HCT116 (cell line): ENCODE measurements around the gene SCARF1. TPM values are rescaled to one million over a fixed set of nuclear protein-coding genes. Genes with fewer than 3 reads are reported as not detected.

Experiments
- ATAC-seq: fragments of 200-7000 bp; cut with Tn5 transposase; 2 replicates; pipeline ENCODE4 v1.9.1; 2020; ENCODE audit warnings: mild to moderate bottlenecking, moderate library complexity
- BruUV-seq: library from RNA; stranded (reverse); fragments of 400-500 nt; replicated peaks from 2 replicates; lab custom pipeline; 2021; lab: Mats Ljungman, UMichigan
- CTCF ChIA-PET: fragments of 300-600 bp; sonication (Branson Sonifier 250); formaldehyde crosslinking; loops from one replicate; lab custom pipeline; 2021; ENCODE audit warnings: antibody characterized with exemption; lab: Charles Lee
- POLR2A ChIA-PET: fragments of 300-600, 350-600 bp; sonication (Branson Sonifier 250); formaldehyde crosslinking; loops from one replicate; lab custom pipeline; 2021; ENCODE audit warnings: antibody characterized with exemption; lab: Charles Lee
- RAD21 ChIA-PET, 2 experiments: fragments of 300-600 bp; sonication (Branson Sonifier 250); formaldehyde crosslinking; loops; one replicate each; lab custom pipeline; 2023; ENCODE audit warnings: low total read pairs in 2 of 2; ENCODE audit not compliant: uncharacterized antibody in 2 of 2, unreplicated experiment in 2 of 2, low non-redundant PET in 1 of 2; lab: Charles Lee
- DNase-seq: peaks from one replicate; pipeline ENCODE4 v3.0.0-alpha.2; 2010; ENCODE audit warnings: low read depth, low spot score
- H2AFZ ChIP-seq: fragments of 200-600 bp; shearing (Covaris generic), sonication (generic); 2 replicates; pipeline ENCODE4 v1.6.1; 2017; ENCODE audit warnings: low read depth, mixed run types, mixed read lengths, antibody characterized with exemption, low read length; ENCODE audit not compliant: poor library complexity, severe bottlenecking
- H3K27ac ChIP-seq: 2 replicates; pipeline ENCODE4 v1.5.1; 2012; ENCODE audit warnings: low read depth, low read length
- H3K27me3 ChIP-seq: fragments of 200-600 bp; sonication (generic); 2 replicates; pipeline ENCODE4 v1.6.1; 2016; ENCODE audit warnings: mixed run types, low read length, mixed read lengths; ENCODE audit not compliant: insufficient read depth
- H3K36me3 ChIP-seq, 2 experiments: fragments of 200-500 bp in 1 of 2; fragments of 200-600 bp in 1 of 2; sonication (Bioruptor generic) in 1 of 2; sonication (generic) in 1 of 2; 2 replicates each; pipeline versions ENCODE4 v1.5.1 to v1.6.1; 2014 to 2016; ENCODE audit warnings: low read length in 2 of 2, inconsistent platforms in 1 of 2, mixed read lengths in 1 of 2, mixed run types in 1 of 2; ENCODE audit not compliant: insufficient read depth in 2 of 2, control insufficient read depth in 1 of 2
- H3K4me1 ChIP-seq, 2 experiments: fragments of 200-600 bp in 1 of 2; sonication (generic) in 1 of 2; 2 replicates each; pipeline versions ENCODE4 v1.5.1 to v1.6.1; 2012 to 2017; ENCODE audit warnings: low read length in 2 of 2, inconsistent platforms in 1 of 2, mild to moderate bottlenecking in 1 of 2, mixed read lengths in 1 of 2, mixed run types in 1 of 2, moderate library complexity in 1 of 2; ENCODE audit not compliant: insufficient read depth in 2 of 2, control insufficient read depth in 1 of 2
- H3K4me2 ChIP-seq: fragments of 200-600 bp; sonication (generic); 2 replicates; pipeline ENCODE4 v1.6.1; 2017; ENCODE audit warnings: mixed run types, low read length, mixed read lengths
- H3K4me3 ChIP-seq, 2 experiments: fragments of 200-600 bp in 1 of 2; sonication (generic) in 1 of 2; replicated peaks in 1 of 2; 2 replicates each; pipeline ENCODE4 v1.5.1; 2011 to 2016; ENCODE audit warnings: low read length in 2 of 2, control low read depth in 1 of 2, low read depth in 1 of 2, mild to moderate bottlenecking in 1 of 2, mixed read lengths in 1 of 2, mixed run types in 1 of 2
- H3K79me2 ChIP-seq: fragments of 200-600 bp; sonication (generic); 2 replicates; pipeline ENCODE4 v1.6.1; 2017; ENCODE audit warnings: mild to moderate bottlenecking, mixed run types, low read length, moderate library complexity, mixed read lengths; ENCODE audit not compliant: insufficient read depth
- H3K9ac ChIP-seq: fragments of 200-600 bp; sonication (generic); 2 replicates; pipeline ENCODE4 v1.6.1; 2016; ENCODE audit warnings: low read length, mixed read lengths
- H3K9me2 ChIP-seq: fragments of 200-600 bp; sonication (generic), shearing (Covaris generic); 2 replicates; pipeline ENCODE4 v1.6.1; 2017; ENCODE audit warnings: mixed run types, mild to moderate bottlenecking, moderate library complexity; ENCODE audit not compliant: insufficient read depth
- H3K9me3 ChIP-seq, 2 experiments: fragments of 200-500 bp in 1 of 2; fragments of 200-600 bp in 1 of 2; sonication (Bioruptor generic) in 1 of 2; sonication (generic) in 1 of 2; 2 replicates each; pipeline ENCODE4 v1.6.1; 2014 to 2017; ENCODE audit warnings: low read length in 2 of 2, mixed read lengths in 2 of 2, inconsistent platforms in 1 of 2, low read depth in 1 of 2, mild to moderate bottlenecking in 1 of 2, mixed run types in 1 of 2, moderate library complexity in 1 of 2; ENCODE audit not compliant: control insufficient read depth in 1 of 2, insufficient read depth in 1 of 2
- H4K20me1 ChIP-seq: fragments of 200-600 bp; sonication (generic), shearing (Covaris generic); 2 replicates; pipeline ENCODE4 v1.6.1; 2017; ENCODE audit warnings: mixed run types, mild to moderate bottlenecking, moderate library complexity; ENCODE audit not compliant: insufficient read depth
- CBX3 ChIP-seq: IDR thresholded peaks from 2 replicates; pipeline ENCODE4 v1.6.1; 2012; ENCODE audit warnings: low read depth
- EZH2 ChIP-seq: fragments of 200-600 bp; sonication (generic); IDR thresholded peaks from 2 replicates; pipeline ENCODE4 v1.6.1; 2017; ENCODE audit warnings: antibody characterized with exemption, mixed run types
- EZH2phosphoT487 ChIP-seq: fragments of 200-600 bp; IDR thresholded peaks from 2 replicates; pipeline ENCODE4 v1.6.1; 2018; ENCODE audit warnings: antibody characterized with exemption, borderline replicate concordance
- FOSL1 ChIP-seq: IDR thresholded peaks from 2 replicates; pipeline ENCODE4 v1.6.1; 2012; ENCODE audit warnings: low read depth
- POLR2AphosphoS5 ChIP-seq: IDR thresholded peaks from 2 replicates; pipeline ENCODE4 v1.6.1; 2011; ENCODE audit warnings: mild to moderate bottlenecking, low read depth, low read length, moderate library complexity
- RAD21 ChIP-seq: IDR thresholded peaks from 2 replicates; pipeline ENCODE4 v1.6.1; 2012; ENCODE audit warnings: low read depth, mild to moderate bottlenecking
- SIN3A ChIP-seq: IDR thresholded peaks from 2 replicates; pipeline ENCODE4 v1.6.1; 2012; ENCODE audit warnings: low read depth
- SRF ChIP-seq: IDR thresholded peaks from 2 replicates; pipeline ENCODE4 v1.6.1; 2012; ENCODE audit warnings: low read depth
- YY1 ChIP-seq: IDR thresholded peaks from 2 replicates; pipeline ENCODE4 v1.6.1; 2011; ENCODE audit warnings: low read length, low read depth, moderate library complexity, mild to moderate bottlenecking; ENCODE audit not compliant: insufficient replicate concordance; ENCODE audit errors: extremely low read depth
- intact Hi-C: fragments of 100-400 bp; cut with micrococcal nuclease; formaldehyde crosslinking; loops from 2 replicates; pipeline ENCODE4 v1.10.0; 2022
- total RNA-seq: library from RNA; stranded (reverse); gene quantifications from one replicate; pipeline ENCODE4 v1.2.1, GENCODE V29; 2021; ENCODE audit not compliant: unreplicated experiment
- TF ChIP-seq, protein P1 (sequence below): IDR thresholded peaks from 2 replicates; pipeline ENCODE4 v1.6.1; 2011; ENCODE audit warnings: mild to moderate bottlenecking, low read length, moderate library complexity; ENCODE audit not compliant: insufficient replicate concordance; ENCODE audit errors: extremely low read depth
- TF ChIP-seq, protein P2 (sequence below): IDR thresholded peaks from 2 replicates; pipeline ENCODE4 v1.6.1; 2012

SCARF1 gene
- total RNA-seq, 1 experiment from 2014 or later = 2.2 TPM

DNA sequence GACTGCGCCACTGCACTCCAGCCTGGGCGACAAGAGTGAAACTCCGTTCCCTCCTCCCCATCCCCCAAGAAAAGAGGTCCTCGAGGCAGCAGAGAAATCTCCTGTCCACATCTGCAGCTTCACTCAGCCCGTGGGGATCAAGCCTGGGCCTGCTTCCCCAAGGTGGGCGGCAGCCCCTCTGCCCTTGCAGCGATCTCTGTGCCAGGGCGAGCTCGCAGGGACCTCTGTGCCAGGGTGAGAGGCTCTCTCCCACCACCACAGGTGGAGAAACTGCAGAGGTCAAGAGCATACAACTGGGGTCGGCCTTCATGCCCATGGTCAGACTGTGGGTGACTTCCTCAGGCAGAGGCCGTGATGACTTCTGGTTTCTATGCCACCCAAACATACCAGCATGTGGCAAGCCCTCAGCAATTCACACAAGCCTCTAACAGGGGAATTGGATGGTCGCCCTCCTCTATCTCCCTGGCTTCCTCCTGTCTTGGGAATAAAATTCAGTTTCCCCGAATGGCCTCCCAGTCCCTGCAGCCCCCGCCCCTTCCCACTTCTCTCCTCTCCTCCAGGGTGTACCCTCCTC lies 22.4 kb downstream of the SCARF1 start:
- Histone ChIP-seq H3K4me2 (no peak overlapping the region), H3K27me3 (no peaks in the 10 kb centered on the region), H3K9me3 (no peaks in the 10 kb centered on the region), H3K9me2 (no peaks in the 10 kb centered on the region), H3K27ac (no peak overlapping the region), H4K20me1 (no peaks in the 10 kb centered on the region), H3K4me1 (peaks cover 23 to 44% of the 10 kb centered on the region in 2 experiments), H3K36me3 (no peaks in the 10 kb centered on the region), H2AFZ (no peak overlapping the region), H3K79me2 (no peaks in the 10 kb centered on the region), H3K9ac (no peak overlapping the region), H3K4me3 (no peak overlapping the region)
- POLR2A ChIA-PET = no interaction called here
- no peak for ATAC-seq
- intact Hi-C loops = no loop called here
- no peak for DNase-seq
- BruUV-seq = no TSS peak
- TF ChIP-seq SRF = no peak
- TF ChIP-seq EZH2 = no peak
- TF ChIP-seq, protein P1, sequence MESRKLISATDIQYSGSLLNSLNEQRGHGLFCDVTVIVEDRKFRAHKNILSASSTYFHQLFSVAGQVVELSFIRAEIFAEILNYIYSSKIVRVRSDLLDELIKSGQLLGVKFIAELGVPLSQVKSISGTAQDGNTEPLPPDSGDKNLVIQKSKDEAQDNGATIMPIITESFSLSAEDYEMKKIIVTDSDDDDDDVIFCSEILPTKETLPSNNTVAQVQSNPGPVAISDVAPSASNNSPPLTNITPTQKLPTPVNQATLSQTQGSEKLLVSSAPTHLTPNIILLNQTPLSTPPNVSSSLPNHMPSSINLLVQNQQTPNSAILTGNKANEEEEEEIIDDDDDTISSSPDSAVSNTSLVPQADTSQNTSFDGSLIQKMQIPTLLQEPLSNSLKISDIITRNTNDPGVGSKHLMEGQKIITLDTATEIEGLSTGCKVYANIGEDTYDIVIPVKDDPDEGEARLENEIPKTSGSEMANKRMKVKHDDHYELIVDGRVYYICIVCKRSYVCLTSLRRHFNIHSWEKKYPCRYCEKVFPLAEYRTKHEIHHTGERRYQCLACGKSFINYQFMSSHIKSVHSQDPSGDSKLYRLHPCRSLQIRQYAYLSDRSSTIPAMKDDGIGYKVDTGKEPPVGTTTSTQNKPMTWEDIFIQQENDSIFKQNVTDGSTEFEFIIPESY = no peak
- TF ChIP-seq FOSL1 = no peak
- TF ChIP-seq, protein P2, sequence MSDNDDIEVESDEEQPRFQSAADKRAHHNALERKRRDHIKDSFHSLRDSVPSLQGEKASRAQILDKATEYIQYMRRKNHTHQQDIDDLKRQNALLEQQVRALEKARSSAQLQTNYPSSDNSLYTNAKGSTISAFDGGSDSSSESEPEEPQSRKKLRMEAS = no peak
- TF ChIP-seq SIN3A = no peak
- TF ChIP-seq POLR2AphosphoS5 = no peak
- TF ChIP-seq CBX3 = no peak
- TF ChIP-seq YY1 = no peak
- TF ChIP-seq EZH2phosphoT487 = no peak
- TF ChIP-seq RAD21 = no peak
- CTCF ChIA-PET = no interaction called here
- RAD21 ChIA-PET = interaction anchor here in 1 of 2 experiments (0.7 kb wide), 1 partner anchor 621 kb away, joined by 3 read pairs; no protein-coding TSS in a partner anchor
